Tibial artery (tissue), 4 donors: ENCODE results near the gene ZNF814.
"Not testable (repeated sequence)": the region's sequence is repeated elsewhere in the genome, so short reads cannot be mapped to it uniquely, and the experiment has no call there.

Experiments used
- DNase-seq, 2 donors: peaks; one replicate each; pipeline ENCODE4 v3.0.0-alpha.2; 2019
- H3K27ac ChIP-seq, 2 donors: fragments of 200-600 bp; sonication (generic) in 1 of 2; 1 replicate in 1 of 2; 2 replicates in 1 of 2; pipeline ENCODE4 v1.5.1; 2018 to 2019; ENCODE audit warnings: mild to moderate bottlenecking in 1 of 2
- H3K27me3 ChIP-seq, 2 donors: fragments of 200-600 bp; sonication (generic) in 1 of 2; one replicate each; pipeline versions ENCODE4 v1.5.1 to v1.6.0; 2016 to 2019
- H3K36me3 ChIP-seq, 3 donors: fragments of 200-600 bp; sonication (generic) in 2 of 3; one replicate each; pipeline ENCODE4 v1.5.1; 2016 to 2019; ENCODE audit warnings: mild to moderate bottlenecking in 2 of 3
- H3K4me1 ChIP-seq, 4 donors: fragments of 200-600 bp; sonication (generic) in 2 of 4; 1 replicate in 3 of 4; 2 replicates in 1 of 4; pipeline ENCODE4 v1.5.1; 2016 to 2019
- H3K4me3 ChIP-seq, 2 donors: fragments of 200-600 bp; sonication (generic) in 1 of 2; 1 replicate in 1 of 2; 2 replicates in 1 of 2; pipeline ENCODE4 v1.5.1; 2018 to 2019; ENCODE audit warnings: mild to moderate bottlenecking in 2 of 2
- H3K9me3 ChIP-seq, 3 donors: fragments of 200-600 bp; sonication (generic) in 1 of 3; one replicate each; pipeline ENCODE4 v1.5.1; 2016 to 2019
- CTCF ChIP-seq, 2 experiments: fragments of 200-600 bp in 1 of 2; fragments of 450-650 bp in 1 of 2; IDR thresholded peaks; one replicate each; pipeline ENCODE4 v1.5.1; 2017 to 2019; ENCODE audit warnings: antibody characterized with exemption in 2 of 2, mild to moderate bottlenecking in 1 of 2, moderate library complexity in 1 of 2
- intact Hi-C: fragments of 100-400 bp; cut with DNase I; formaldehyde crosslinking; loops from one replicate; pipeline ENCODE4 v1.15.0; 2023; ENCODE audit warnings: low total_unique reads

Gene ZNF814

GRCh38 chr19:57870225-57870624 lies 18.6 kb downstream of the ZNF814 start:
- Histone ChIP-seq H3K4me1 (no peaks in the 10 kb centered on the region), H3K9me3 (peaks cover 20 to 97% (median 84%) of the 10 kb centered on the region in 3 donors), H3K27me3 (no peaks in the 10 kb centered on the region), H3K4me3 (no peak overlapping the region), H3K27ac (no peak overlapping the region), H3K36me3 (peaks cover 36 to 63% (median 59%) of the 10 kb centered on the region in 3 donors)
- DNase-seq, result no peak
- intact Hi-C loops, result no loop called here
- TF ChIP-seq CTCF (IDR thresholded peaks at IDR 0.05), result no peak

- H3K4me1 ChIP-seq, H3K27me3 ChIP-seq, H3K4me3 ChIP-seq, intact Hi-C loops, H3K27ac ChIP-seq, DNase-seq: not testable (repeated sequence)
- peaks cover 41 to 67% (median 64%) of the 10 kb centered on the region in 3 donors for H3K36me3 ChIP-seq
- H3K9me3 ChIP-seq, result peaks cover 20 to 100% (median 85%) of the 10 kb centered on the region in 3 donors
Observed at GRCh38 chr19:57869655-57870054, 19.2 kb downstream of the ZNF814 start.

- no peak overlapping the region for H3K4me3 ChIP-seq
- TF ChIP-seq CTCF (IDR thresholded peaks at IDR 0.05), result no peak
- peaks cover 58 to 74% (median 74%) of the 10 kb centered on the region in 3 donors for H3K36me3 ChIP-seq
- no peaks in the 10 kb centered on the region for H3K27me3 ChIP-seq
- no peak overlapping the region for H3K27ac ChIP-seq
- peaks cover 11 to 98% (median 76%) of the 10 kb centered on the region in 3 donors for H3K9me3 ChIP-seq
- no peak for DNase-seq
- H3K4me1 ChIP-seq, result no peaks in the 10 kb centered on the region
- intact Hi-C loops, result no loop called here
Observed at GRCh38 chr19:57867868-57868492, 20.9 kb downstream of the ZNF814 start.

GRCh38 chr19:57862351-57862750 lies 26.5 kb downstream of the ZNF814 start:
- H3K4me1 ChIP-seq, intact Hi-C loops, H3K4me3 ChIP-seq, H3K27ac ChIP-seq, DNase-seq, H3K27me3 ChIP-seq: not testable (repeated sequence)
- Histone ChIP-seq H3K36me3 (peaks cover 98 to 99% (median 98%) of the 10 kb centered on the region in 3 donors), H3K9me3 (peaks cover 0 to 97% (median 66%) of the 10 kb centered on the region in 3 donors)

- H3K9me3 ChIP-seq, result peaks cover 0 to 64% (median 11%) of the 10 kb centered on the region in 3 donors
- peaks cover 0 to 13% (median 9%) of the 10 kb centered on the region in 4 donors for H3K4me1 ChIP-seq
- peaks cover 60 to 67% (median 63%) of the 10 kb centered on the region in 3 donors for H3K36me3 ChIP-seq
- intact Hi-C loops, H3K4me3 ChIP-seq, H3K27me3 ChIP-seq, H3K27ac ChIP-seq, DNase-seq: not testable (repeated sequence)
Observed at GRCh38 chr19:57854117-57854516, 34.7 kb downstream of the ZNF814 start.

- H3K27ac ChIP-seq, H3K27me3 ChIP-seq, intact Hi-C loops, DNase-seq, H3K4me3 ChIP-seq: not testable (repeated sequence)
- peaks cover 0 to 47% (median 4%) of the 10 kb centered on the region in 3 donors for H3K9me3 ChIP-seq
- peaks cover 0 to 13% (median 9%) of the 10 kb centered on the region in 4 donors for H3K4me1 ChIP-seq
- peaks cover 41 to 46% (median 44%) of the 10 kb centered on the region in 3 donors for H3K36me3 ChIP-seq
Observed at GRCh38 chr19:57851812-57852603, 36.8 kb downstream of the ZNF814 start.

- Histone ChIP-seq H3K36me3 (peaks cover 27 to 36% (median 36%) of the 10 kb centered on the region in 3 donors), H3K27ac (no peak overlapping the region)
- DNase-seq, result no peak
Observed at GRCh38 chr19:57850553-57851017, 38.3 kb downstream of the ZNF814 start.

GRCh38 chr19:57849666-57850473 lies 39.0 kb downstream of the ZNF814 start, which contains the start of gene ZNF587:
TSS of gene ZNF587 (plus strand) at chr19:57849859. CDS start at chr19:57850039, 180 bp downstream.
- Histone ChIP-seq H3K36me3 (peaks cover 20 to 36% (median 28%) of the 10 kb centered on the region in 3 donors), H3K9me3 (peaks cover 0 to 26% (median 0%) of the 10 kb centered on the region in 3 donors), H3K27ac (peak within 1 kb of the TSS; percentile 43 to 69), H3K4me3 (peak within 1 kb of the TSS; percentile 67 to 69), H3K4me1 (peaks cover 0 to 13% (median 9%) of the 10 kb centered on the region in 4 donors)
- intact Hi-C loops, H3K27me3 ChIP-seq: not testable (repeated sequence)
- DNase-seq, result peak; percentile 58 to 77

More at GRCh38 chr19:57850553-57851017, 38.3 kb downstream of the ZNF814 start:
- H3K9me3 ChIP-seq, result peaks cover 0 to 33% (median 0%) of the 10 kb centered on the region in 3 donors
- peak overlapping the region; percentile 67 to 69 for H3K4me3 ChIP-seq
- H3K4me1 ChIP-seq, result peaks cover 0 to 13% (median 9%) of the 10 kb centered on the region in 4 donors
- no peaks in the 10 kb centered on the region for H3K27me3 ChIP-seq
- TF ChIP-seq CTCF (IDR thresholded peaks at IDR 0.05), result no peak
- intact Hi-C loops, result no loop called here

GRCh38 chr19:57849162-57849665 lies 39.6 kb downstream of the ZNF814 start:
- Histone ChIP-seq H3K27ac (peak overlapping the region in 1 of 2 donors; percentile 69), H3K36me3 (peaks cover 21 to 35% (median 26%) of the 10 kb centered on the region in 3 donors), H3K9me3 (peaks cover 0 to 22% (median 0%) of the 10 kb centered on the region in 3 donors), H3K4me1 (peaks cover 0 to 13% (median 9%) of the 10 kb centered on the region in 4 donors), H3K4me3 (peak overlapping the region; percentile 67 to 69)
- DNase-seq, intact Hi-C loops, H3K27me3 ChIP-seq: not testable (repeated sequence)
